Stimulated activated CD4-positive, alpha-beta T cell treated with anti-CD3 and anti-CD28 coated beads, TNF-alpha, amount 100 ng/mL, for 24 hours (primary cell): Measurements from ENCODE around the gene SUDS3.

Experiments used
- DNase-seq, 3 experiments: peaks; one replicate each; pipeline ENCODE4 v3.0.0-alpha.2; 2020; ENCODE audit warnings: low read depth in 3 of 3

Gene SUDS3

DNA sequence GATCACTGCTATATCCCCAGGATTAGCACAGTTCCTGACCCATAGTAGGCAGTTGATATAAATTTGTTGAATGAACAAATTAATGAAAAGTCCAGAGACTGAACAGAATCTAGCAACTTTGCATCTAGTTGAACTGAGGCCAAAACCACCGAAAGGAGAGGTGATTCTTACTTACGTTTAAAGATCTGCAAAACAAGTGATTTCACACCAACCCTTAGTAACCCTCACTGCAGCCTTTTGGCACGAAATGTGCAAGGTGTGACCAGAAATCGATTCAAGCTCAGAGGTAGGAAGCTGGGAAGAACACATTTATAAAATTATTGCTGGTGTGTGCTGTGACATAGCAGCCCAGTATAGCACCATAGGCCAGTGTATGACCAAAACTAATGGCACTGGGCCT is 70.8 kb downstream of the SUDS3 start:
- no peak for DNase-seq

DNA sequence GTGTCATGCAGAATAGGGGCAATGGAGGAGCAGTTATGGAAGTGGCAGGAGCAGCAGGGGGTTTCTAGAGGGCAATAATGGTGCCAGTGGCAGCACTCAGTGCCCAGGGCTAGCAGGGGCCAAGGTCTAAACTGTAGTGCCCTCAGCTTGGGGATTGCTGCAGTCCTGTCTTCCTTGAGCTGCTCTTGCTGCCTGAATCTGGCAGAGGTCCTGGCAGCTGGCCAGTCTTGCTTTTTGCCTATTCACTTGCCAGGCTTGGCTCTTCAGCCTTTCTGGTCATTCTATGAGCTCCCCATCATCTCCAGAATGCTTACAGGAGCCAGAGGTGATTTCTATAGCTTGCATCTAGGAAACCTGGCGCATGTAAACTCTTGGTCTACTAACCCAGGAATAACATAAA is 72.0 kb downstream of the SUDS3 start:
- DNase-seq, result no peak

DNA sequence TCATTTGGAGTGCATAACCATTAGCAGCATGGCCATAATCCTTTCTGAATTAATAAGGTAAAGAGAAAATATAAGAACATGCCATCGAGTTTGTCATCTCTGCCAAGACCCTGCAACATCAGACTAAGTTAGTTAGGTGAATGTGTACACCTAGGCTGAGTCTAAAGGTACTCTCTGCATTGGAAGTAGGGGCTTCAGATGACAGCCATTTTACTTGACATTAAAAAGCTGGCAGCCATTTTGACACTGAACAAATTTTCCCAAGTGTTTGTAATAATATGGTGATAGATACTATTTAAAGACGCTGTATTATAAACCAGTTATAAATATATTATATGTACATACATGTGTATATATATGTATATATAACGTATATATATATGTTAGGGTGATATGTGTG is 79.0 kb downstream of the SUDS3 start:
- no peak for DNase-seq

DNA sequence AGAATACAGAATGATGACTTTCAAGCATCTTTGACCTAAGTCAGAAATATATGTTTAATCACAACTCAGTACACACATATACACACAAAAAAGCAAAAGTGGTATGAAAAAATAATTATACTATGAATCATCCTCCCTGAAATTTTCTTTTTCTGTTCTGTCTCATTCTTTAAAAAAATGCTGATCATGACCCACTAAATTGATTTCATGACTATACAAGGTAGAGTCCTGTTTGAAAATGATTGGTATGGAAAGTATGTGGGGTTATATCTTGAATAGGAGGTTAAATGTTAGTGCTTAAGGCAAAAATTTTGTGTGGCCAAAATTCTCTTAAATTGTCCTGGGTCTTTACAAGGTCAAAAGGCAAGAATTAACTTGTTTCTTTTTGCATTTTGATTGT is 80.4 kb downstream of the SUDS3 start:
- no peak for DNase-seq

GRCh38 chr12:118459110-118459509 is 82.8 kb downstream of the SUDS3 start:
- no peak for DNase-seq

DNA sequence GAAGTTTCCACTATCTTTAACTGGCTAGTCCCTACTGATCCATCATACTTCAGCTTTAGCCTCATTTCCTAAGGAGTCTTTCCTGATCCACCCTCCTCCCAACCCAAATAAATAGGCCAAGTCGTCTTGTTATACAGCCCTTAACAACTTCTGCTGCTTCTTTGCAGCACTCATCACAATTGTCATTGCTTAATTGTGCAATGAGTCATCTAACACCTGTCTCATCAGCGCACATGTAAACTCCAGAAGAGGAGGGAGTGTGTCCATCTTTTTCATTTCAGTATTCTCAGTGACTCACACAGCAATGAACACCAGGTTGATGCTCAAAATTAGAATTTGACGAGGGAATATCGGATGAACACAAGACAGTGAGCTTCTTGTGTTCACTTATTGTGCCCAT is 87.3 kb downstream of the SUDS3 start:
- no peak for DNase-seq

- no peak for DNase-seq
Observed at GRCh38 chr12:118465706-118466105, 89.4 kb downstream of the SUDS3 start.
